HG03520 (cell line): ENCODE measurements around the gene MAMDC2.
A peak's percentile ranks its signal among the peaks of the same experiment; 100 is the strongest.

Source experiments
- ATAC-seq: cut with Tn5 transposase; IDR thresholded peaks from one replicate; pipeline ENCODE4 v1.9.1; 2021; ENCODE audit warnings: mild to moderate bottlenecking, moderate library complexity; ENCODE audit not compliant: unreplicated experiment

MAMDC2 gene

GRCh38 chr9:70101265-70101664 is 57.6 kb downstream of the MAMDC2 start:
- ATAC-seq, result no peak

- no peak for ATAC-seq
These were observed 61.5 kb downstream of the MAMDC2 start for GRCh38 chr9:70105147-70105546.

- no peak for ATAC-seq
These were observed 62.9 kb downstream of the MAMDC2 start for GRCh38 chr9:70106571-70106970.

GRCh38 chr9:70107558-70107957 is 63.9 kb downstream of the MAMDC2 start:
- no peak for ATAC-seq

GRCh38 chr9:70108181-70108580 is 64.5 kb downstream of the MAMDC2 start:
- no peak for ATAC-seq

DNA sequence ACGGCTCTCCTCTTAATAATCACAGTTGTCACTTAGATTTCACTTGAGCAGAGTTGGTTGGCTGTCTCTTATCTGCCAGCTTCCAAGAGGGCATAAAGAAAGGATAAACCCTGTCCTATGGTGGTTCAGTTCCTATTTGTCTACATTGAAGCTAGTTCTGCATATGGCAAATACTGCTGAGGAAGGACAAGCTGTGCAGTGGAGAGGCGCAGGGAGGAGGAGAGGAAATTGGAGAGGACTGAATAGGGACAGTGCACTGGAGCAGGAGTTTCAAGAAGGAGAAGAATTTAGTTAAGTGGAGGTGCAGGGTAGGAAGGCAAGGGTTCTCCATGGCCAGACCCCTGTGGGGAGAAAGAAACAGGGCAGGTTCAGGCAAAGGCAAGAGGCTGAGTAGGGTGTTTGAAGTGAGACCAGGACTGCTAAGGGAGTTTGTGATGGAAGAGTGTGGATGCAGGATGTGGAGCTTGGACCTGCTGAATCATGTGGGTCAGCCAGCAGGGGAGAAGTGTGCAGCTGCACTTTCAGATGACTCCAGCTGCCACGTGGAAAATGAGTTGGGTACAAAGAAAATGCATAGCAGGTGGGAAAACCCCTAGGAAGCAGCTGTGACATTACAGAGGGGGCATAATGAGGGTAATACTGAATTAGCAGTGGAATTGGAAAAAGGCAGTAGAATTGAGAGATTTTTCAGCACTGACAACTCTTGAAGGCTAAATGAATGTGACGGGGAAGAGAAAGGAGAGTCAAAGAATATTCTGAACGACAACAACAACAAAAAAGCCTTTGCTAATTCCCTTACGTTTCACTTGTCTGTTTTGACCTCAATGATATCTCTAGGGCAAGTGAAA is 66.8 kb downstream of the MAMDC2 start:
- ATAC-seq, result no peak

DNA sequence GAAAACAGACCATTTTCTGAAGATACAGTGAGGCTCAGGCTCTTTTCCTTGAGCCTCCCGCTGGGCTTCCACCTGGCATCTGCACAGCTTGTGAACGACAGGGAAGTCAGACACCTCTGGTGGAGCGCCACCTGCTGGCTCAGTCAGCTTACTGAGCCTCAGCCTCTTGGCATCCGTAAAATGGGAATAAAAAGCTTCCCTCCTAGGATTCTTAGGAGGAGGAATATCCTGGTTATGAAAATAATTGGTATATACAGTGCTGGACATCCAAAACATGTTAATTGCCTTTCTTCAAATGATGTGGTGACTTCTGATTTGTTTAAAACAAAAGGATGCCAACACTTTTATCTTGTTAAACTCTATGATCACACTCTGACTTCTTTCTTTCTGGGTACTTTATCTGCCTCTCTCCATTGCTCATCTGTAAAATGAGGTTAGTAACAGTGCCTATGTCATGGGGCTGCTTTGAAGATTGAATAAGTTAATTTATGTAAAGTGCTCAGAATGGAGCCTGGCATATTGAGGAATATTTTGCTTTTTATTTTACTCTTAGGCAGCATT is 67.5 kb downstream of the MAMDC2 start:
- ATAC-seq, result peak; percentile 77

DNA sequence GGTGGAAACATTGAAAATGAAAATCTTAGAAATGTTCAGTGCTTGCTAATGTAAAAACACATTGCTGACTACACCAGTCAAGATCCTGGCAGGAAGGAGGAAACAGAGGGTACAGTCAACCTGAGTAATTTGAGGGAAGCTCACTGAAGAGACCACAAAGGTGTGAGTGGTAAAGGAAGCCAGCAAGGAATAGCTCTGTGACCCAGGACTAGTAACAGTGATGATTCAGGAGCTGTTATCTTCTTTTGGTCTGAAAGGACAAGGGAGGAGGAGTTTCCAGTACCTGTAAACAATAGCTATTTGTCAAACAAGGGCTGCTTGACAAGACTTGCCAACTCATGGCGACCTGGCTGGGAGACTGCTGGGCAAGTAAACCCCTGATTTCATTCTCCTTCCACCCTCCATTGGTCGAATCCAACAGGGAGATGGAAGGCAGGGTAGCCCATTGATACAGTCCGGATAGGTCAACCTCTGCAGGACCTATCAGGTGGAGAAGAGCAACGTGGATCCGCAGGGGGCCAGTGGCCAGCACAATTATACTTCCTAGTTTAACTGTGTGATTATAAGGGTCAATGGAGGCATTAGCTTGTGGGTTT is 68.1 kb downstream of the MAMDC2 start:
- ATAC-seq, result no peak

DNA sequence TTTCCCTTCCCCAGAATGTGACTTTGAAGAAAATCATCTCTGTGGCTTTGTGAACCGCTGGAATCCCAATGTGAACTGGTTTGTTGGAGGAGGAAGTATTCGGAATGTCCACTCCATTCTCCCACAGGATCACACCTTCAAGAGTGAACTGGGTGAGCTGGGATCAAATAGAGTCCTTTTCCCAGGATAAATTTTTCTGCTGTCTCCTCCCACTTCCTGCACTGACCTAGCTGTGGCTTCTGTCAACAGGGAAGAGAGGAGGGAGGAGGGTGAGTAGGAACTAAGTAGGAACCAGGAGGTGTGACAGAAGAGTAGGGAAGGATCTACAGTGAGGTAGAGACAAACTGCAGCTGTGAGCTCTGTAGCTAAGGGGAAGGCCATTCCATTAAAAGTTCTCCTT is 69.3 kb downstream of the MAMDC2 start:
- ATAC-seq, result no peak

DNA sequence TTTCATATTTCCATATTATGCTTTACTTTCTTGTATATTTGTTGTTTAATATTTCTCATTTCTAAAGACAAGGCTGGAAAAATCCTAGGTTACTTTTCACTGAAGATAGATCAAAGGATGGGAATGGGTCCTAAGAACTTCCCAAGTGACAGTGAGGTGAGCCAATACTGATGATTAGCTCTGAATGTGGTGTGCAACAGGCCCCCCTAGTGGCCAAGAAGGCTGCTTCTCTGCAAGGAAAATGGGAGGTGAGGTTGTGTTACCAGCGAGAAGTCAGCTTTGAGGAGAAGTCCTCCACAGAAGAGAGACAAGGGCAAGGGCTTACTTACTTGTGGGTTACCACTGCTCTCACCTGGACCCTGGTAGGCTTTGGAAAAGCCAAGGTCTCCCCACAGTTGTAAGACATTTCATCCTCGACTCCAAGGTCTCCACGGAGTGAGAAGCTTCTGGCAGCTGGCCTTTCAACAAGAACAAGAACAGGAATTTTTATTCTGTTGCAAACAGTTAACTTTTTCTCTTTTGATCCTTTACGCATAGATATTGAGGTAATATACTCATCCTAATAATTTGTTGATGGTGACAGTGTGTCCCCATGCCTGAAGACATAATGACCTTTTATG is 69.9 kb downstream of the MAMDC2 start:
- peak; percentile 71 for ATAC-seq

DNA sequence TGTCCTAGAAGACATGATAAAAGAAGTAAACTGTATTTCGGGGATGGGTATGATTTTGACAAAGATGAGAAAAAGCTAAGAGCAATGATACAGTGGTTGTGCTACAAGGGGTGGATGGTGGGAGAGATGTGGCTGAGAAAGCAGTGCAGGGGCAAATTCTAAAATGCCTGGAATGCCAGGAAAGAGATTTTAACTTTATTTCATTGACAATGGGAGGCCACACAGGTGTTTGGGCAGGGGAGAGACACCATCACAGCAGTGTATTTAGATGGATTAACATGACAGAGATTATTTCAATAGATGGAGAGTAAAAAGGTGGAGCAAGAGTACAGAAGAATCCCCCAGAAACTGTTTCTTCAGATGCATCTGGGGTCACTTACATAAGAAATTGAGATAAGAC is 71.2 kb downstream of the MAMDC2 start:
- ATAC-seq, result no peak

DNA sequence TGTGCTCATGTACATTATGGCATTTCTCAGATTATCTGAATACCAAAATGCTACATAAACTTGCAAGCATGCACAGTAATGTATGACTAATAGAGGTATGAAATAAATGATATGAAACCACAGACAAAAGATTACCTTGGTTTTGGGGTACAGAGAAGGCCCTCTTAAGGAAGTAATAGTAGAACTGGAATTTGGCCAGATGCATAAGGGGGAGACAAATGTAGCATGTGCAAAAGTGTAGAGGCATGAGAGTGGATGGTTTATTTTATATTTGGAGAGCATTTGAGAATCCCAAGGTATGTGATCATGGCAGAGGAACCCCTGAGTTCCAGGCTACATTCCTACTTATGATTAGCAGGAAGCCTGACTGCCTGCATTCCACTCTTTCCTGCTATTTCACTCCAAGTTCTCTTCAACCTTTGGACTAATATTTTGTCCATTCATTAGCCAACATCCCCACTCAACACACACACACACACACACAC is 74.2 kb downstream of the MAMDC2 start:
- no peak for ATAC-seq

- ATAC-seq, result no peak
These were observed 76.1 kb downstream of the MAMDC2 start for GRCh38 chr9:70119786-70120185.

GRCh38 chr9:70120834-70121510 is 77.3 kb downstream of the MAMDC2 start:
- ATAC-seq, result no peak

DNA sequence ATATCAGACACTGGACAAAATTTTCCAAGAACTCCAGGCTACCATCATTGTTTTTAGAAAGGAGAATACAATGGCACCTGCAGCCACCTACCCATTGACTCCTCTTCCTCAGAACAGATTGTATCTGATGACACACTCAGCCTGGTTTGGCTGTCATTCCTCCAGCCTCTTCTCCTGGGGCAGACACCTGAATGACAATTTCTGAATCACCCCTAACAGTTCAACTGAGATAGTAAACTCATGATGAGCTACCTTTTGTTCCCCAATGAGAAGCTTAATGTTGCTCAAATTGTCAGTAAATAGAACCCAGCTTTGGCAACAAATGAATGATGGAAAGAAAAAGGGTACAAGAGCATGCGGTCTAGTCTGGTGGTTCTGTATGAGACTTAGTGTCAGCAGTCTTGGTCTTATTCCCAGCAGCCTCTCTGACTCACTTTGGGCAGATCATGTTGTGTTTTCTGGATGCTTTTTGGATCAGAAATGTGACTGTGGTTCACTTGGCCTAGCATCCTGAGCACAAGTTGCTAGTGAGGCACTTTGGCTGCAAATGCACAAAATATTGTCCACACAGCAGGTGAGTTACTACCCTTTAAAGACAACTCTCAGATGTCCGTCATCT is 78.3 kb downstream of the MAMDC2 start:
- no peak for ATAC-seq

DNA sequence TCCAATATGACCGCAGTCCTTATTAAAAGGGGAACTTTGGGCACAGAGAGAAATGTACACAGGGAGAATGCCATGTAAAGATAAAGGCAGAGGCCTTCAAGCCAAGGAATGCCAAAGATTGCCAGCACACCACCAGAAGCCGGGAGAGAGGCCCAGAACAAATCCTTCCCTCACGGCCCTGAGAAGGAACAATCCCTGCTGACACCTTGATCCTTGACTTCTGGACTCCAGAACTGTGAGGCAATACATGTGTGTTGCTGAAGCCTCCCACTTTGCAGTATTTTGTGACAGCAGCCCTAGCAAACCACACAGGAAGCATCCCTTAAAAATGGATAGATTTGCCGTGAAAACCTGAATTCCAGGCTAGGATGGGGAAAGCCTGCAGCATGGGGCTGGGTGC is 80.0 kb downstream of the MAMDC2 start:
- no peak for ATAC-seq

DNA sequence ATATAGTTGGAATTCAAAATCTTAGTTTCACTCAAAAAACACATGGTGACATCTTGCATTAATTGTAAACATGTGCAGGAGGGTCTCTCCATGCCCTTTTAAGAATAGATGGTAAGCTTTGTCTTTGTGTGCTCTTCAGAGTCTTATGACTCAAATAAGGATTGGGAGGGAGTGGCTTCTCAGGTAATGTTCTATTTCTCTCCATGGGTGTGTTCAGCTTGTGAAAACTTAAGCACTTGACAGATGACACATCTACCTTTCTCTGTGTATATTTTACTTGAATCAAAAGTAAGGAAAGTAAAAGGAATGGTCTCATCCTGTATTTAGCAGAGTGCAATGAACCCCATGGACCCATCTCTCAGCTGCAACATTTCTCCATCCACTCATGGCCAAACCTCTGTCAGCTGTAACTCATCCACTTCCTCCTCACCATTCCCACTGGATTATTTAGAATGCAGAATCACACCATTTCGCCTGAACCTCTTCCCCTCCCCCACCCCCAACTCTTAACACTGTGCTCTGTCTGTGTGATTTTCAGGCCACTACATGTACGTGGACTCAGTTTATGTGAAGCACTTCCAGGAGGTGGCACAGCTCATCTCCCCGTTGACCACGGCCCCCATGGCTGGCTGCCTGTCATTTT is 82.1 kb downstream of the MAMDC2 start:
- ATAC-seq, result no peak

DNA sequence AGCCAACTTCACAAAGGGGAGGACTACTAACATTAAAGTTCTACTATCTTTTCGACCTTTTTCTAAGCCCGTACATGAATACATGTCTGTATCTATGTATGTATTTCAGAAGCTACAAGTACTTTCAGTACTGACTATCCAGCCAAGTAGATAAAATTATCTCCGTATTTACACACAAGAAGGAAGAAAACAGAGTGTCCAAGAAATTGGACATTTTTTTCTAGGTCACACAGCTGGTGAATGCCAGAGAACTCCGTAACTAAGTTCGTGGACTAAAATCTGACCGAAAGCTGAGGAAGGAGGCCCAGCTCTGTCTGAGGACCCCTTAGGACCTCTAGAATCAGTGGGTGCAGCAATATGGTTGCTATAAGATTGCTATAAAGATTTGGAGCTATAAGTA is 83.4 kb downstream of the MAMDC2 start:
- ATAC-seq, result no peak

- ATAC-seq, result no peak
These were observed 84.1 kb downstream of the MAMDC2 start for GRCh38 chr9:70127540-70128416.
